HEK293 (cell line): Measurements from ENCODE around the gene SLC6A3.

Experiments used
- CTCF ChIA-PET: fragments of 350-600 bp; formaldehyde crosslinking; extraction: SDS; loops from one replicate; lab custom pipeline; 2021; ENCODE audit warnings: antibody characterized with exemption; lab: Yijun Ruan, JAX
- POLR2A ChIA-PET: fragments of 300-600 bp; formaldehyde crosslinking; extraction: SDS; loops from one replicate; lab custom pipeline; 2020; ENCODE audit warnings: antibody characterized with exemption, inconsistent platforms; lab: Yijun Ruan, JAX
- H3K27ac ChIP-seq: fragments of 200-500 bp; sonication (Bioruptor generic); 2 replicates; pipeline ENCODE4 v1.5.1; 2014; ENCODE audit warnings: low read depth, low read length, control low read depth, inconsistent platforms; ENCODE audit errors: extremely low read depth
- H3K36me3 ChIP-seq, 2 experiments: fragments of 200-500 bp in 1 of 2; sonication (Bioruptor generic) in 1 of 2; 1 replicate in 1 of 2; 2 replicates in 1 of 2; pipeline ENCODE4 v1.5.1; 2014 to 2017; ENCODE audit warnings: inconsistent platforms in 2 of 2, low read length in 2 of 2; ENCODE audit not compliant: control insufficient read depth in 2 of 2, insufficient read depth in 1 of 2
- H3K4me1 ChIP-seq: fragments of 200-500 bp; sonication (Bioruptor generic); 2 replicates; pipeline ENCODE4 v1.5.1; 2014; ENCODE audit warnings: mild to moderate bottlenecking, low read length, inconsistent platforms; ENCODE audit not compliant: control insufficient read depth, insufficient read depth
- H3K4me3 ChIP-seq: 2 replicates; pipeline ENCODE4 v1.5.1; 2011; ENCODE audit warnings: low read depth, mild to moderate bottlenecking, control low read depth, low read length, moderate library complexity
- H3K9me3 ChIP-seq: fragments of 200-500 bp; sonication (Bioruptor generic); 2 replicates; pipeline ENCODE4 v1.5.1; 2014; ENCODE audit warnings: low read depth, low read length, inconsistent platforms; ENCODE audit not compliant: control insufficient read depth, insufficient read depth
- GLI4 ChIP-seq: fragments of 450-650 bp; formaldehyde crosslinking; IDR thresholded peaks from 2 replicates; pipeline ENCODE4 v1.5.1; 2016; ENCODE audit warnings: missing biosample characterization, missing genetic modification characterization
- SP2 ChIP-seq: fragments of 450-650 bp; formaldehyde crosslinking; IDR thresholded peaks from 2 replicates; pipeline ENCODE4 v1.5.1; 2016; ENCODE audit warnings: missing biosample characterization, missing genetic modification characterization
- ZFP37 ChIP-seq: fragments of 450-650 bp; formaldehyde crosslinking; IDR thresholded peaks from 2 replicates; pipeline ENCODE4 v1.5.1; 2016; ENCODE audit warnings: missing biosample characterization, missing genetic modification characterization
- ZNF175 ChIP-seq: fragments of 450-650 bp; formaldehyde crosslinking; IDR thresholded peaks from 2 replicates; pipeline ENCODE4 v1.5.1; 2016; ENCODE audit warnings: missing biosample characterization, missing genetic modification characterization
- ZNF335 ChIP-seq: fragments of 450-650 bp; formaldehyde crosslinking; conservative IDR thresholded peaks from 2 replicates; pipeline ENCODE4 v1.5.1; 2016; ENCODE audit warnings: missing biosample characterization, missing genetic modification characterization
- ZNF354C ChIP-seq: fragments of 450-650 bp; formaldehyde crosslinking; IDR thresholded peaks from 2 replicates; pipeline ENCODE4 v1.5.1; 2016; ENCODE audit warnings: missing biosample characterization, missing genetic modification characterization, low read depth, borderline replicate concordance
- ZNF529 ChIP-seq: fragments of 450-650 bp; formaldehyde crosslinking; IDR thresholded peaks from 2 replicates; pipeline ENCODE4 v1.5.1; 2017; ENCODE audit warnings: missing genetic modification characterization, missing biosample characterization; ENCODE audit not compliant: insufficient replicate concordance
- ZNF621 ChIP-seq: fragments of 450-650 bp; formaldehyde crosslinking; IDR thresholded peaks from 2 replicates; pipeline ENCODE4 v1.5.1; 2017; ENCODE audit warnings: missing biosample characterization, missing genetic modification characterization
- ZNF626 ChIP-seq: fragments of 450-650 bp; sonication (Bioruptor Pico); formaldehyde crosslinking; IDR thresholded peaks from 2 replicates; pipeline ENCODE4 v1.5.1; 2018; ENCODE audit warnings: missing biosample characterization, missing genetic modification characterization, inconsistent platforms
- ZNF701 ChIP-seq: fragments of 450-650 bp; formaldehyde crosslinking; IDR thresholded peaks from 2 replicates; pipeline ENCODE4 v1.5.1; 2016; ENCODE audit warnings: missing biosample characterization, missing genetic modification characterization
- ZNF791 ChIP-seq: fragments of 450-650 bp; formaldehyde crosslinking; IDR thresholded peaks from 2 replicates; pipeline ENCODE4 v1.5.1; 2016; ENCODE audit warnings: missing biosample characterization, missing genetic modification characterization
- TF ChIP-seq, protein P1 (sequence below): fragments of 450-650 bp; formaldehyde crosslinking; IDR thresholded peaks from 2 replicates; pipeline ENCODE4 v1.5.1; 2016; ENCODE audit warnings: missing biosample characterization, missing genetic modification characterization, borderline replicate concordance
- TF ChIP-seq, protein P2 (sequence below): fragments of 450-650 bp; formaldehyde crosslinking; IDR thresholded peaks from 2 replicates; pipeline ENCODE4 v1.5.0; 2017; ENCODE audit warnings: missing biosample characterization, missing genetic modification characterization, borderline replicate concordance
- TF ChIP-seq, protein P3 (sequence below): sonication (generic); formaldehyde crosslinking; IDR thresholded peaks from 2 replicates; pipeline ENCODE4 v1.8.1; 2022; ENCODE audit warnings: mild to moderate bottlenecking, moderate library complexity, missing genetic modification reagents
- TF ChIP-seq, protein P4 (sequence below): fragments of 450-650 bp; formaldehyde crosslinking; IDR thresholded peaks from 2 replicates; pipeline ENCODE4 v1.5.1; 2016; ENCODE audit warnings: missing biosample characterization, missing genetic modification characterization

SLC6A3 gene

DNA sequence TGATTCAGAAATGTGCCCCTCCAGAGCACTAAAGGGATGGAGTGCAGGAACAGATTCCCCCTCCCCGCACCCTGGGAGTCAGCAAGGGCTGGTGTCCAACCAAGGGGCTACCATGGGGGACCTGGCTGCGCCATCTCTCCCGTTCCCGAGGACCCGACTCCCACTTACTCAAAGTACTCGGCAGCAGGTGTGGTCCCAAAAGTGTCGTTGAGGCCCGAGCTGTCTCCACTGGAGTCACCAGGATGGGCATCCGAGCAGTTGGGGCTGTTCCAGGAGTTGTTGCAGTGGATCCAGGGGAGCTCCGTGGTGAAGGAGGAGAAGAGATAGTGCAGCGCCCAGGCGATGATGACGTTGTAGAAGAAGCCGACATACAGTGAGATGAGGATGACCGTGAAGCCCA lies 12.9 kb downstream of the SLC6A3 start (continued):
- TF ChIP-seq, protein P1, sequence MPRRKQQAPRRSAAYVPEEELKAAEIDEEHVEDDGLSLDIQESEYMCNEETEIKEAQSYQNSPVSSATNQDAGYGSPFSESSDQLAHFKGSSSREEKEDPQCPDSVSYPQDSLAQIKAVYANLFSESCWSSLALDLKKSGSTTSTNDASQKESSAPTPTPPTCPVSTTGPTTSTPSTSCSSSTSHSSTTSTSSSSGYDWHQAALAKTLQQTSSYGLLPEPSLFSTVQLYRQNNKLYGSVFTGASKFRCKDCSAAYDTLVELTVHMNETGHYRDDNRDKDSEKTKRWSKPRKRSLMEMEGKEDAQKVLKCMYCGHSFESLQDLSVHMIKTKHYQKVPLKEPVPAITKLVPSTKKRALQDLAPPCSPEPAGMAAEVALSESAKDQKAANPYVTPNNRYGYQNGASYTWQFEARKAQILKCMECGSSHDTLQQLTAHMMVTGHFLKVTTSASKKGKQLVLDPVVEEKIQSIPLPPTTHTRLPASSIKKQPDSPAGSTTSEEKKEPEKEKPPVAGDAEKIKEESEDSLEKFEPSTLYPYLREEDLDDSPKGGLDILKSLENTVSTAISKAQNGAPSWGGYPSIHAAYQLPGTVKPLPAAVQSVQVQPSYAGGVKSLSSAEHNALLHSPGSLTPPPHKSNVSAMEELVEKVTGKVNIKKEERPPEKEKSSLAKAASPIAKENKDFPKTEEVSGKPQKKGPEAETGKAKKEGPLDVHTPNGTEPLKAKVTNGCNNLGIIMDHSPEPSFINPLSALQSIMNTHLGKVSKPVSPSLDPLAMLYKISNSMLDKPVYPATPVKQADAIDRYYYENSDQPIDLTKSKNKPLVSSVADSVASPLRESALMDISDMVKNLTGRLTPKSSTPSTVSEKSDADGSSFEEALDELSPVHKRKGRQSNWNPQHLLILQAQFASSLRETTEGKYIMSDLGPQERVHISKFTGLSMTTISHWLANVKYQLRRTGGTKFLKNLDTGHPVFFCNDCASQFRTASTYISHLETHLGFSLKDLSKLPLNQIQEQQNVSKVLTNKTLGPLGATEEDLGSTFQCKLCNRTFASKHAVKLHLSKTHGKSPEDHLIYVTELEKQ (tag by site-specific recombination) = no peak
- TF ChIP-seq, all 188 proteins: peak for 0

DNA sequence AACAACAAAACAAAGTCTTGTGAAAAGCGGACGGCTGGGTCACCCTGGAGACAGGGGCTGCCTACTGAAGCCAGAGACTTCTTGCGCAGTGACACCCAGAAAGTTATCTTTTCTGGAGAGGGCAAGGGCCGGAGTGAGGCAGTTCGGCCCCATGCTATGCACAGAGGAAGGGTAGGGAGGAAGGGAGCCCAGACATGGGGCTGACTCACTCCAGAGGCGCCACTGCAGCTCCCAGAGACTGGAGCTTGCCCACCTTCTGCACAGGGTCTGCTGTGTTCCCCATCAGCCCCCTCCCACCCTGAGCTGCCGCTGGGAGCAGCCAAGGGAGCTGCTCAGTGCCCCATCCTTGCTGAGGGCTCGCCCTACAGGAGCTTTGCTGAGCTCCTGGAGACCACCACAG lies 13.3 kb downstream of the SLC6A3 start:
- ChIA-PET CTCF (interaction anchor here (0.6 kb wide), 1 partner anchor 47 kb away, joined by 4 read pairs; no protein-coding TSS in a partner anchor), POLR2A (no interaction called here)
- Histone ChIP-seq H3K4me3 (no peak overlapping the region), H3K36me3 (no peaks in the 10 kb centered on the region), H3K4me1 (no peaks in the 10 kb centered on the region), H3K9me3 (peaks cover 4% of the 10 kb centered on the region), H3K27ac (no peak overlapping the region)
- TF ChIP-seq ZFP37 (no peak), SP2 (tag by site-specific recombination) (no peak), ZNF335 (tag by site-specific recombination) (no peak), ZNF354C (tag by site-specific recombination) (no peak)

DNA sequence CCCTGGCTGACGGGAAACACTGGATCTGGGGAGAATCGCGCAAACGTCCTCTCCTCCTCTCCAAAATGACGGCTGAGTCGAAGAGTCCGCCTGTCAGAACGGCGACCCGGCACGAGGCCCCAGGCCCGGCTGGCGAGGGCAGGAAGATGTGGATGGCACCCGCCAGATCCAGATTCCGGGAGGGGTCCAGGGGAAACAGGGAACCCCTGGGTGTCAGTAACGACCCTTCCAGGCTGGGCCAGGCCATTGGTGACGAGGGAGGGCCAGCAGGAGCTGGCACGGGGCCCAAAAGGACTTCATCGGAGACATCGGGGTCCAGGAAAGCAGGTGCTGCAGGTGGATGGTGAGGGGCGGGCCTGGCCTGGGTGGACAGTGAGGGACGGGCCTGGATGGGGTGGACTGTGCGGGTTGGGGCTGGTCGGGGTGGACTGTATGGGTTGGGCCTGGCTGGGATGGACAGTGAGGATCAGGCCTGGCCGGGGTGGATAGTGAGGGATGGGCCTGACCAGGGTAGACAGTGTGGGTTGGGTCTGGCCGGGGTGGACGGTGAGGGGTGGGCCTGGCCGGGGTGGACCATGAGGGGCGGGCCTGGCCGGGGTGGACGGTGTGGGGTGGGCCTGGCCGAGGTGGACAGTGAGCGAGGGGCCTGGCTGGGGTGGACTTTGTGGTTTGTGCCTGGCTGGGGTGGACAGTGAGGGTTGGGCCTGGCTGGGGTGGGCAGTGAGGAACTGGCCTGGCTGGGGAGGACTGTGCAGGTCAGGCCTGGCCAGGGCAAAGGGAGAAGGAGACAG lies 14.0 kb downstream of the SLC6A3 start:
- Histone ChIP-seq H3K27ac (no peak overlapping the region), H3K36me3 (no peaks in the 10 kb centered on the region), H3K4me3 (no peak overlapping the region), H3K9me3 (peaks cover 4% of the 10 kb centered on the region), H3K4me1 (no peaks in the 10 kb centered on the region)
- TF ChIP-seq ZNF175 (tag by site-specific recombination) = no peak
- no peak for TF ChIP-seq ZNF621 (tag by site-specific recombination)
- POLR2A ChIA-PET = no interaction called here
- CTCF ChIA-PET = no interaction called here

DNA sequence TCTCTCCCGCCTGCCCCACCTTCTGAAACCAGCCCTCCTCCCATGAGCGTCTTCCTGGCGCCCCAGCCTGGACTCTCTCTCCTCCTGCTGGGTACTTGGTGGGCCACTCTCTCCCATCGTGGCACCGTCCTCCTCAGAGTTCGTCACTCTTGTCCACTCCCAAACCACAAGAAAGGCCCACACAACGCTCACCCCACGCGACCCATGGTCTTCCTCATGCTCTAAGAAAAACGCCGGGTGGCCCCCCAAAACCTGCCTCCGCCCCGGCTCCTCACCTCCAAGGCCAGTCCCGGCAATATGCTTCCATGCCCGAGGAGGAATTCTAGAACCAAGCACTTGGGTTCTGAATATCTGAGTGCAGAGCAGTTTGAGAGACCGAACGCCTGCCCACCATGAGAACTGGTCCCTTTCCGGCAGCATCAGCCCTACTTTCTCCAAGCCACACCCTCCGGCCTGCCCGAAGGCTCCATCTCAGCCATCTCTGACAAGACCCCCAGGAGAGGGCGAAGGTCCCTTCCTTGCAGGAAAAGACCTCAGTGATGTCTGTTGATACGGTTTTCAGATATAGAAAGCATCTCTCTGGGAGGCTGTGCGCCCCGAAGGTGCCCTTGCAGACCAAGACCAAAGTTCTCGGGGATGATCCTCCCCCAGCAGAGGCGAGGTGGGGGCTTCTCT lies 15.0 kb downstream of the SLC6A3 start:
- Histone ChIP-seq H3K27ac (no peak overlapping the region), H3K4me3 (no peak overlapping the region), H3K36me3 (no peaks in the 10 kb centered on the region), H3K9me3 (peaks cover 4% of the 10 kb centered on the region), H3K4me1 (no peaks in the 10 kb centered on the region)
- ChIA-PET POLR2A (no interaction called here), CTCF (no interaction called here)
- no peak for TF ChIP-seq ZNF626 (tag by site-specific recombination)
- TF ChIP-seq, protein P2, sequence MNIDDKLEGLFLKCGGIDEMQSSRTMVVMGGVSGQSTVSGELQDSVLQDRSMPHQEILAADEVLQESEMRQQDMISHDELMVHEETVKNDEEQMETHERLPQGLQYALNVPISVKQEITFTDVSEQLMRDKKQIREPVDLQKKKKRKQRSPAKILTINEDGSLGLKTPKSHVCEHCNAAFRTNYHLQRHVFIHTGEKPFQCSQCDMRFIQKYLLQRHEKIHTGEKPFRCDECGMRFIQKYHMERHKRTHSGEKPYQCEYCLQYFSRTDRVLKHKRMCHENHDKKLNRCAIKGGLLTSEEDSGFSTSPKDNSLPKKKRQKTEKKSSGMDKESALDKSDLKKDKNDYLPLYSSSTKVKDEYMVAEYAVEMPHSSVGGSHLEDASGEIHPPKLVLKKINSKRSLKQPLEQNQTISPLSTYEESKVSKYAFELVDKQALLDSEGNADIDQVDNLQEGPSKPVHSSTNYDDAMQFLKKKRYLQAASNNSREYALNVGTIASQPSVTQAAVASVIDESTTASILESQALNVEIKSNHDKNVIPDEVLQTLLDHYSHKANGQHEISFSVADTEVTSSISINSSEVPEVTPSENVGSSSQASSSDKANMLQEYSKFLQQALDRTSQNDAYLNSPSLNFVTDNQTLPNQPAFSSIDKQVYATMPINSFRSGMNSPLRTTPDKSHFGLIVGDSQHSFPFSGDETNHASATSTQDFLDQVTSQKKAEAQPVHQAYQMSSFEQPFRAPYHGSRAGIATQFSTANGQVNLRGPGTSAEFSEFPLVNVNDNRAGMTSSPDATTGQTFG (tag by site-specific recombination) = no peak
- no peak for TF ChIP-seq ZNF791
- no peak for TF ChIP-seq ZNF701 (tag by site-specific recombination)
- TF ChIP-seq, protein P3, sequence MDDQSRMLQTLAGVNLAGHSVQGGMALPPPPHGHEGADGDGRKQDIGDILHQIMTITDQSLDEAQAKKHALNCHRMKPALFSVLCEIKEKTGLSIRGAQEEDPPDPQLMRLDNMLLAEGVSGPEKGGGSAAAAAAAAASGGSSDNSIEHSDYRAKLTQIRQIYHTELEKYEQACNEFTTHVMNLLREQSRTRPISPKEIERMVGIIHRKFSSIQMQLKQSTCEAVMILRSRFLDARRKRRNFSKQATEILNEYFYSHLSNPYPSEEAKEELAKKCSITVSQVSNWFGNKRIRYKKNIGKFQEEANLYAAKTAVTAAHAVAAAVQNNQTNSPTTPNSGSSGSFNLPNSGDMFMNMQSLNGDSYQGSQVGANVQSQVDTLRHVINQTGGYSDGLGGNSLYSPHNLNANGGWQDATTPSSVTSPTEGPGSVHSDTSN (CRISPR knock-in tag) = no peak
- TF ChIP-seq, protein P4, sequence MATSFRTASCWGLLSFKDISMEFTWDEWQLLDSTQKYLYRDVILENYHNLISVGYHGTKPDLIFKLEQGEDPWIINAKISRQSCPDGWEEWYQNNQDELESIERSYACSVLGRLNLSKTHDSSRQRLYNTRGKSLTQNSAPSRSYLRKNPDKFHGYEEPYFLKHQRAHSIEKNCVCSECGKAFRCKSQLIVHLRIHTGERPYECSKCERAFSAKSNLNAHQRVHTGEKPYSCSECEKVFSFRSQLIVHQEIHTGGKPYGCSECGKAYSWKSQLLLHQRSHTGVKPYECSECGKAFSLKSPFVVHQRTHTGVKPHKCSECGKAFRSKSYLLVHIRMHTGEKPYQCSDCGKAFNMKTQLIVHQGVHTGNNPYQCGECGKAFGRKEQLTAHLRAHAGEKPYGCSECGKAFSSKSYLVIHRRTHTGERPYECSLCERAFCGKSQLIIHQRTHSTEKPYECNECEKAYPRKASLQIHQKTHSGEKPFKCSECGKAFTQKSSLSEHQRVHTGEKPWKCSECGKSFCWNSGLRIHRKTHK (tag by site-specific recombination) = no peak
- no peak for TF ChIP-seq ZNF529 (tag by site-specific recombination)
- TF ChIP-seq GLI4 (tag by site-specific recombination) = no peak
